NB4 (cell line): ENCODE data around the gene HECTD4.
A peak's percentile ranks its signal among the peaks of the same experiment; 100 is the strongest.

Source experiments
- DNase-seq: peaks from one replicate; pipeline ENCODE4 v3.0.0; 2010; ENCODE audit warnings: low read depth
- H3K4me3 ChIP-seq: one replicate; pipeline ENCODE4 v1.5.1; 2011; ENCODE audit warnings: mild to moderate bottlenecking, low read depth, low read length, moderate library complexity
- CTCF ChIP-seq: IDR thresholded peaks from one replicate; pipeline ENCODE4 v1.5.1; 2012; ENCODE audit warnings: low read depth, low read length
- MAX ChIP-seq: IDR thresholded peaks from 2 replicates; pipeline ENCODE4 v1.6.1; 2011; ENCODE audit warnings: low read depth, low read length
- MYC ChIP-seq: IDR thresholded peaks from 2 replicates; pipeline ENCODE4 v1.6.1; 2011; ENCODE audit warnings: low read depth, low read length
- POLR2A ChIP-seq: IDR thresholded peaks from 2 replicates; pipeline ENCODE4 v1.6.1; 2011; ENCODE audit warnings: mild to moderate bottlenecking; ENCODE audit not compliant: insufficient read length; ENCODE audit errors: extremely low read depth

Gene HECTD4

GRCh38 chr12:112126000-112126438, 256.2 kb downstream of the HECTD4 start:
- no peak for DNase-seq
- TF ChIP-seq MYC: no peak
- TF ChIP-seq CTCF: no peak
- no peak for TF ChIP-seq POLR2A
- TF ChIP-seq MAX: no peak
- peak overlapping the region; percentile 87 for H3K4me3 ChIP-seq

GRCh38 chr12:112125250-112125999, 256.8 kb downstream of the HECTD4 start, which contains the start of gene TRAFD1:
TSS of gene TRAFD1 (plus strand) at chr12:112125560. CDS start at chr12:112130523, 4,963 bp downstream.
- DNase-seq: peak; percentile 100
- peak within 1 kb of the TSS; percentile 87 for H3K4me3 ChIP-seq
- TF ChIP-seq MAX: peak; percentile 50
- TF ChIP-seq POLR2A: peak; percentile 98
- peak; percentile 62; the same call in 1 of the 2 replicates for TF ChIP-seq MYC
- no peak for TF ChIP-seq CTCF

- no peak for TF ChIP-seq MYC
- no peak for TF ChIP-seq CTCF
- TF ChIP-seq POLR2A: no peak
- no peak for TF ChIP-seq MAX
- no peak for DNase-seq
- peak overlapping the region; percentile 41 for H3K4me3 ChIP-seq
These were observed 257.3 kb downstream of the HECTD4 start for GRCh38 chr12:112124918-112125249.

- peak; percentile 46 for DNase-seq
- H3K4me3 ChIP-seq: no peak overlapping the region
- no peak for TF ChIP-seq MYC
- no peak for TF ChIP-seq POLR2A
- TF ChIP-seq CTCF: no peak
- no peak for TF ChIP-seq MAX
These were observed 259.2 kb downstream of the HECTD4 start for GRCh38 chr12:112122823-112123690.

- TF ChIP-seq POLR2A (no peak), MAX (no peak), CTCF (no peak), MYC (no peak)
- no peak for DNase-seq
- H3K4me3 ChIP-seq: no peak overlapping the region
These were observed 260.3 kb downstream of the HECTD4 start for GRCh38 chr12:112121780-112122565.
